ENCODE results near the gene TRABD2B. TPM values are rescaled to one million over a fixed set of nuclear protein-coding genes. Genes with fewer than 3 reads are reported as not detected.

Gene TRABD2B
- total RNA-seq, 2 donors from 2014 or later, result 3.1 to 8.1 TPM

- Histone ChIP-seq H3K4me1 (peaks cover 0 to 18% of the 10 kb centered on the region in 2 donors), H3K36me3 (peaks cover 13% of the 10 kb centered on the region), H3K4me3 (no peak overlapping the region), H3K27ac (no peak overlapping the region), H3K27me3 (no peaks in the 10 kb centered on the region), H3K9me3 (no peaks in the 10 kb centered on the region)
- TF ChIP-seq CTCF (IDR thresholded peaks at IDR 0.05), result no peak
- DNase-seq (ENCODE audit: low spot score), result no peak
These were observed 219.9 kb downstream of the TRABD2B start for GRCh38 chr1:47777322-47777721.

DNA sequence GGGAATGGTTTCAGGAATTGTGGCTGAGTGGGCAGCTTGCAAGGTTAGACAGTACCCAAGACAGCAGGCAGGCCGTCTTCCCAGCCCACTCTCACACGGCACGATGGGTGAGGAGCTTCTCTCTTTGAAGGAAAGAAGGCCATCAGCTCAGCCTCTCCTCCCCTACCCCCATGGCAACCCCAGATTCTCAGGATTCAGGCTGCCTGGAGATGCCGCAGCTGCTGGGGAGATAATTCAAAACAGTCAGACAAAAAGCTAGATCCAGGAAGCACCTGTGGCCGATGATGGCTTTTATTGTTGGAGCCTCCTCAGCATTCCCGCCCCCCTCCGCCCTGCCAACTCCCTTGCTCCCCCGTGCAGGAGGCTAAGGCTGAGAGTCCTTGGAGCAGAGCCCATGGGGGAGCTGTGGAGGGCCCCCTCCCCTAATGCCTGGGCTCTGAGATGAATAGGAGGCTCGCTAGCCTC lies 220.5 kb downstream of the TRABD2B start:
- H3K4me1 ChIP-seq, result peaks cover 0 to 12% of the 10 kb centered on the region in 2 donors
- no peaks in the 10 kb centered on the region for H3K27me3 ChIP-seq
- no peak for TF ChIP-seq CTCF (IDR thresholded peaks at IDR 0.05)
- H3K27ac ChIP-seq, result no peak overlapping the region
- DNase-seq (ENCODE audit: low spot score), result no peak
- H3K36me3 ChIP-seq, result peaks cover 13% of the 10 kb centered on the region
- no peak overlapping the region for H3K4me3 ChIP-seq
- H3K9me3 ChIP-seq, result no peaks in the 10 kb centered on the region

DNA sequence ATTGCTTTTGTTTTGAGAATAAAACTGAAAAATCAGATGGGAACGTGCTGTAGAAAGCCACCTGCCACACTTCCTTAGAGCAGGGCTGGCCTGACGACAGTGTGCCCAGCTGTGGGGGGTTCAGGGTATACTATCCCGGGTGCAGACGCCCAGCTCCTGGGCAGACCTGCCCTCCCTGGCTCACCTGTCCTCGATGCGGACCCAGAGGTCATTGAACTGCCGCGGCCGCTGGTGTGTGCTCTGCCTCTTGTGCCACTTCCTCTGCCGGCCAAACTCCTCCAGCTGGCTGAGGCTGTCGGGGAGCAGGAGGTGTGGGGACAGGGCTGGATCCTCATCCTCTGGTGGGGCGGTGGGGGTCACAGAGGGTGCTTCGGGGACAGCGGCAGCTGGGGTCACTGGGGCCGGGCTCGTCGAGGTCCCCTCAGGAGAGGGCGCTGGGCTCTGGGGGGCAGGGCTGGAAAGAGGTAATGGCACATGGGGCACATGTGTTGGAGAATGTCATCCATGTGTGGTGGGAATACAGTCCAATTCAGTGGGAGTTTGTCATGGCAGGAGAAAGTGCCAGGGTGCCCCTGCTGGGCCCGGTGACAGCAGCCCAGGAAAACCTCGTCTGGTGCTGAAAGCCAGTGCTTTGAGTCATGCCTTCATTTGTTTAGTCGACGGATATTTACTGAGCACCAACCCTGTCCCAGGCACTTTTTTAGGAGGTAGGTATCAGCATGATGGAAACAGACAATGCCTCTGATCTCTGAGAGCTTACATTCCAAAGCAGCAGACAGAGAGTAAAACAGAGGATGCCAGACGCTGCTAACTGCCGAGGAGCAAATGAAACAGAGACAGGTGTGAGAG lies 222.0 kb downstream of the TRABD2B start:
- Histone ChIP-seq H3K4me1 (no peaks in the 10 kb centered on the region), H3K27ac (no peak overlapping the region), H3K4me3 (no peak overlapping the region), H3K36me3 (peaks cover 13% of the 10 kb centered on the region), H3K9me3 (no peaks in the 10 kb centered on the region), H3K27me3 (no peaks in the 10 kb centered on the region)
- no peak for DNase-seq (ENCODE audit: low spot score)
- TF ChIP-seq CTCF (IDR thresholded peaks at IDR 0.05), result no peak

DNA sequence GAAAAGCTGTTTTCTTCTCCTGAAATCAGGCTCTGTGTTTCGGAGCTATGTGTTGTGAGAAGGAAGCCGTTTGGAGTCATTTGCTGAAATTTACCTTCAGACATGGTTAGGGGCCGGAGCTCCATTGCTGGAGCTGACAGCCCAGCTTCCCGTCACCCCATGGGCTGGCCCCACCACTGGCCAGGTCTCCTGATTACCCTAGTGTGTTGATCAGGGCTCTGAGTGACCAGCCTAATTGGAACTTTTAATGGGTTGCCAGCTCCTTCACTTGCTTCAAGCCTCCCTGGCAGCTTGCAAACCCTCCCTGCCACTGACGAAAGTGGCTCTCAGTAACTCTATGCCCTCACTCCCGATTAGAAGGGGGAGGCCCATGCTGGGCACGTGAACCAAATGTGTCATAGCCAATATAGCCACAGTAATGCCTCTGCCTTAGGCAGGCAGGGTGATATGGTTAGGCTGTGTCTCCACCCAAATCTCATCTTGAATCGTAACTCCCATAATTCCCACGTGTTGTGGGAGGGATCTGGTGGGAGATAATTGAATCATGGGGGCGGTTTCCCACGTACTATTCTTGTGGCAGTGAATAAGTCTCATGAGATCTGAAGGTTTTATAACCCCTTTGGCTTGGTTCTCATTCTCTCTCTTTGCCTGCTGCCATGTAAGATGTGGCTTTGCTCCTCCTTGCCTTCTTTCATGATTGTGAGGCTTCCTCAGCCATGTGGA lies 224.1 kb downstream of the TRABD2B start:
- H3K4me1 ChIP-seq, result peaks cover 0 to 15% of the 10 kb centered on the region in 2 donors
- TF ChIP-seq CTCF (IDR thresholded peaks at IDR 0.05), result no peak
- no peak overlapping the region for H3K27ac ChIP-seq
- no peak overlapping the region for H3K4me3 ChIP-seq
- no peaks in the 10 kb centered on the region for H3K27me3 ChIP-seq
- DNase-seq (ENCODE audit: low spot score), result no peak
- peaks cover 13% of the 10 kb centered on the region for H3K36me3 ChIP-seq
- no peaks in the 10 kb centered on the region for H3K9me3 ChIP-seq

DNA sequence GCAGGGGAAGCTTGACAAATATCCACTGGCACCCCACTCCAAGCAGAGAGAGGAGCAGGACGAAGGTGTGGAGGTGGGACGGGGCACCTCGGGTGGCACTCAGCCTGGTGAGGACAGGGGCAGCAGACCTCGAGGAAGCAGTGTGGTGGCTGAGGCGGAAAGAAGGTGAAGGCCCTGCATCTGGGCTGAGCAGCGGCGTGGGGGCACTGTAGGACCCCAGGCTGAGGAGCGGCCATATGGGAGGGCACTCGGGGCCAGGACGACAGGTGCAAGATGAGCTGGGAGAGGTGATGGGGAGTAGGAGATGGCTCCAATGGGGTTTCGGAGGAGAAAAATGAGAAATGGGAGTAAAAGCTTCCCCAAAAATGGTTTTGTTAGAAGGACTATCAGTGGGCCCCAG lies 224.9 kb downstream of the TRABD2B start:
- no peak overlapping the region for H3K27ac ChIP-seq
- H3K27me3 ChIP-seq, result no peaks in the 10 kb centered on the region
- no peak for DNase-seq (ENCODE audit: low spot score)
- peaks cover 0 to 23% of the 10 kb centered on the region in 2 donors for H3K4me1 ChIP-seq
- H3K36me3 ChIP-seq, result peaks cover 11% of the 10 kb centered on the region
- TF ChIP-seq CTCF (IDR thresholded peaks at IDR 0.05), result no peak
- H3K9me3 ChIP-seq, result no peaks in the 10 kb centered on the region
- H3K4me3 ChIP-seq, result no peak overlapping the region
